ENCODE results near the gene SKAP2. TPM values are rescaled to one million over a fixed set of nuclear protein-coding genes. Genes with fewer than 3 reads are reported as not detected.

SKAP2 gene
- total and polyA plus RNA-seq, 7 donors, result 3.2 to 19.4 (median 8.3) TPM

GRCh38 chr7:26646336-26647048, 217.9 kb downstream of the SKAP2 start:
- no peak for TF ChIP-seq CTCF (IDR thresholded peaks at IDR 0.05)
- H3K4me3 ChIP-seq, result no peak overlapping the region
- intact Hi-C loops (cut with DNase I), result loop anchor here in 1 of 2 donors (10.0 kb wide), 1 partner anchor 142 kb away; no protein-coding TSS in a partner anchor
- WGBS, 3 donors, result 87 to 89% (median 89%) methylated on average over 7 of the region's 7 CpGs
- DNase-seq, result no peak
- H3K4me1 ChIP-seq, result no peaks in the 10 kb centered on the region
- no peaks in the 10 kb centered on the region for H3K27me3 ChIP-seq (ENCODE audit: insufficient read depth in 3 of 3, low read length in 2 of 3)
- H3K36me3 ChIP-seq (ENCODE audit: insufficient read depth in 1 of 2, low read depth in 1 of 2), result no peaks in the 10 kb centered on the region
- no peak overlapping the region for H3K27ac ChIP-seq
- no peak for ATAC-seq
- no peaks in the 10 kb centered on the region for H3K9me3 ChIP-seq

- intact Hi-C loops (cut with DNase I), result loop anchor here in 1 of 2 donors (10.0 kb wide), 1 partner anchor 140 kb away; no protein-coding TSS in a partner anchor
- WGBS, 3 donors, result 77 to 82% (median 77%) methylated on average over 6 of the region's 6 CpGs
- no peak for TF ChIP-seq CTCF (IDR thresholded peaks at IDR 0.05)
- H3K27ac ChIP-seq, result no peak overlapping the region
- no peak for ATAC-seq
- no peak overlapping the region for H3K4me3 ChIP-seq
- H3K36me3 ChIP-seq (ENCODE audit: insufficient read depth in 1 of 2, low read depth in 1 of 2), result no peaks in the 10 kb centered on the region
- no peak for DNase-seq
- H3K9me3 ChIP-seq, result no peaks in the 10 kb centered on the region
- no peaks in the 10 kb centered on the region for H3K27me3 ChIP-seq (ENCODE audit: insufficient read depth in 3 of 3, low read length in 2 of 3)
- H3K4me1 ChIP-seq, result no peaks in the 10 kb centered on the region
These were observed 219.3 kb downstream of the SKAP2 start for GRCh38 chr7:26645121-26645520.

- TF ChIP-seq CTCF (IDR thresholded peaks at IDR 0.05), result no peak
- no peak for DNase-seq
- H3K27ac ChIP-seq, result no peak overlapping the region
- H3K4me3 ChIP-seq, result no peak overlapping the region
- H3K36me3 ChIP-seq (ENCODE audit: insufficient read depth in 1 of 2, low read depth in 1 of 2), result no peaks in the 10 kb centered on the region
- 85 to 99% (median 97%) methylated on average over 3 of the region's 3 CpGs for WGBS, 3 donors
- H3K27me3 ChIP-seq (ENCODE audit: insufficient read depth in 3 of 3, low read length in 2 of 3), result no peaks in the 10 kb centered on the region
- intact Hi-C loops (cut with DNase I), result loop anchor here in 1 of 2 donors (10.0 kb wide), 1 partner anchor 138 kb away; no protein-coding TSS in a partner anchor
- H3K9me3 ChIP-seq, result no peaks in the 10 kb centered on the region
- H3K4me1 ChIP-seq, result no peaks in the 10 kb centered on the region
- ATAC-seq, result no peak
These were observed 222.0 kb downstream of the SKAP2 start for GRCh38 chr7:26642416-26642815.

- no peak for ATAC-seq
- 98 to 99% (median 98%) methylated on average over 5 of the region's 5 CpGs for WGBS, 3 donors
- intact Hi-C loops (cut with DNase I), result loop anchor here in 1 of 2 donors (10.0 kb wide), 1 partner anchor 135 kb away; no protein-coding TSS in a partner anchor
- no peaks in the 10 kb centered on the region for H3K9me3 ChIP-seq
- DNase-seq, result no peak
- H3K4me3 ChIP-seq, result no peak overlapping the region
- H3K36me3 ChIP-seq (ENCODE audit: insufficient read depth in 1 of 2, low read depth in 1 of 2), result no peaks in the 10 kb centered on the region
- H3K27ac ChIP-seq, result no peak overlapping the region
- H3K4me1 ChIP-seq, result no peaks in the 10 kb centered on the region
- no peaks in the 10 kb centered on the region for H3K27me3 ChIP-seq (ENCODE audit: insufficient read depth in 3 of 3, low read length in 2 of 3)
- no peak for TF ChIP-seq CTCF (IDR thresholded peaks at IDR 0.05)
These were observed 224.7 kb downstream of the SKAP2 start for GRCh38 chr7:26639695-26640094.
